GM12874 (cell line): ENCODE data around the gene SNTB2.
A peak's percentile ranks its signal among the peaks of the same experiment; 100 is the strongest.

Experiments
- CTCF ChIP-seq: IDR thresholded peaks from 2 replicates; pipeline ENCODE4 v1.5.1; 2011; ENCODE audit warnings: low read depth, mild to moderate bottlenecking, control low read depth, low read length, moderate library complexity; ENCODE audit not compliant: insufficient read depth

Gene SNTB2

GRCh38 chr16:69310653-69311532 lies 123.9 kb downstream of the SNTB2 start, which contains the start of gene VPS4A:
TSS of gene VPS4A (plus strand) at chr16:69311350. CDS start at chr16:69311512, 162 bp downstream.
- peak; percentile 97 for TF ChIP-seq CTCF

- TF ChIP-seq CTCF = 0 out of 2 replicates have a peak, but pooled peaks have one; percentile 21
Observed at GRCh38 chr16:69311533-69312387, 124.8 kb downstream of the SNTB2 start.

GRCh38 chr16:69313469-69313868 lies 126.5 kb downstream of the SNTB2 start:
- TF ChIP-seq CTCF = no peak

GRCh38 chr16:69314534-69314933 lies 127.6 kb downstream of the SNTB2 start:
- no peak for TF ChIP-seq CTCF

- no peak for TF ChIP-seq CTCF
Observed at GRCh38 chr16:69315486-69316311, 128.7 kb downstream of the SNTB2 start.

- TF ChIP-seq CTCF = no peak
Observed at GRCh38 chr16:69316595-69317034, 129.7 kb downstream of the SNTB2 start.
